DND-41 (cell line): ENCODE results near the gene SIX3.

Source experiments
- CTCF ChIP-seq: IDR thresholded peaks from 2 replicates; pipeline ENCODE4 v1.5.1; 2012; ENCODE audit warnings: borderline replicate concordance, low read length, moderate library complexity, mild to moderate bottlenecking; ENCODE audit not compliant: poor library complexity, severe bottlenecking; ENCODE audit errors: extremely low read depth
- EZH2 ChIP-seq: IDR thresholded peaks from 3 replicates; pipeline ENCODE4 v1.6.1; 2012; ENCODE audit warnings: borderline replicate concordance, low read depth, mild to moderate bottlenecking, moderate library complexity, low read length, inconsistent platforms; ENCODE audit not compliant: severe bottlenecking

GRCh38 chr2:44954889-44955592 is 13.5 kb downstream of the SIX3 start:
- TF ChIP-seq CTCF (no peak), EZH2 (no peak)
